A549 (cell line): ENCODE data around the gene DHX16.

Source experiments
- BHLHE40 ChIP-seq: IDR thresholded peaks from 2 replicates; pipeline ENCODE4 v1.6.1; 2012; ENCODE audit warnings: low read depth, low read length, inconsistent platforms
- EP300 ChIP-seq, 2 experiments: fragments of >200 bp; sonication (Bioruptor Twin); formaldehyde crosslinking; IDR thresholded peaks; 2 replicates in 1 of 2; 3 replicates in 1 of 2; pipeline ENCODE4 v1.6.1; 2016 to 2017
- HOXB5 ChIP-seq: fragments of 250-450 bp; sonication (Bioruptor Pico); IDR thresholded peaks from 2 replicates; pipeline ENCODE4 v1.5.0; 2020; ENCODE audit warnings: mild to moderate bottlenecking, moderate library complexity
- JUN ChIP-seq, 2 experiments: fragments of >200 bp; sonication (Bioruptor Twin); formaldehyde crosslinking; IDR thresholded peaks; 2 replicates in 1 of 2; 3 replicates in 1 of 2; pipeline ENCODE4 v1.6.1; 2016 to 2017
- KDM5A ChIP-seq: fragments of 200-600 bp; sonication (generic); IDR thresholded peaks from 2 replicates; pipeline ENCODE4 v1.6.1; 2016; ENCODE audit warnings: antibody characterized with exemption, mild to moderate bottlenecking
- MAFK ChIP-seq: fragments of 450-650 bp; IDR thresholded peaks from 2 replicates; pipeline ENCODE4 v1.6.1; 2014; ENCODE audit not compliant: partially characterized antibody
- PBX3 ChIP-seq: IDR thresholded peaks from 2 replicates; pipeline ENCODE4 v1.6.1; 2012
- POLR2A ChIP-seq: IDR thresholded peaks from 2 replicates; pipeline ENCODE4 v1.6.1; 2012; ENCODE audit warnings: mild to moderate bottlenecking, low read length
- USF2 ChIP-seq: fragments of 450-650 bp; IDR thresholded peaks from 2 replicates; pipeline ENCODE4 v1.6.1; 2014; ENCODE audit warnings: antibody characterized with exemption
- ZNF302 ChIP-seq: fragments of 250-450 bp; sonication (Bioruptor Pico); IDR thresholded peaks from 2 replicates; pipeline ENCODE4 v1.9.0; 2021; ENCODE audit warnings: inconsistent platforms, mild to moderate bottlenecking, moderate library complexity
- TF ChIP-seq, protein P1 (sequence below): fragments of >200 bp; sonication (Bioruptor Twin); formaldehyde crosslinking; IDR thresholded peaks from 3 replicates; pipeline ENCODE4 v1.5.1; 2016
- TF ChIP-seq, protein P2 (sequence below): IDR thresholded peaks from 2 replicates; pipeline ENCODE4 v1.6.1; 2012
- TF ChIP-seq, protein P3 (sequence below): fragments of 200-600 bp; sonication (generic); IDR thresholded peaks from 2 replicates; pipeline ENCODE4 v1.6.1; 2016; ENCODE audit warnings: antibody characterized with exemption, mild to moderate bottlenecking, moderate library complexity

DNA sequence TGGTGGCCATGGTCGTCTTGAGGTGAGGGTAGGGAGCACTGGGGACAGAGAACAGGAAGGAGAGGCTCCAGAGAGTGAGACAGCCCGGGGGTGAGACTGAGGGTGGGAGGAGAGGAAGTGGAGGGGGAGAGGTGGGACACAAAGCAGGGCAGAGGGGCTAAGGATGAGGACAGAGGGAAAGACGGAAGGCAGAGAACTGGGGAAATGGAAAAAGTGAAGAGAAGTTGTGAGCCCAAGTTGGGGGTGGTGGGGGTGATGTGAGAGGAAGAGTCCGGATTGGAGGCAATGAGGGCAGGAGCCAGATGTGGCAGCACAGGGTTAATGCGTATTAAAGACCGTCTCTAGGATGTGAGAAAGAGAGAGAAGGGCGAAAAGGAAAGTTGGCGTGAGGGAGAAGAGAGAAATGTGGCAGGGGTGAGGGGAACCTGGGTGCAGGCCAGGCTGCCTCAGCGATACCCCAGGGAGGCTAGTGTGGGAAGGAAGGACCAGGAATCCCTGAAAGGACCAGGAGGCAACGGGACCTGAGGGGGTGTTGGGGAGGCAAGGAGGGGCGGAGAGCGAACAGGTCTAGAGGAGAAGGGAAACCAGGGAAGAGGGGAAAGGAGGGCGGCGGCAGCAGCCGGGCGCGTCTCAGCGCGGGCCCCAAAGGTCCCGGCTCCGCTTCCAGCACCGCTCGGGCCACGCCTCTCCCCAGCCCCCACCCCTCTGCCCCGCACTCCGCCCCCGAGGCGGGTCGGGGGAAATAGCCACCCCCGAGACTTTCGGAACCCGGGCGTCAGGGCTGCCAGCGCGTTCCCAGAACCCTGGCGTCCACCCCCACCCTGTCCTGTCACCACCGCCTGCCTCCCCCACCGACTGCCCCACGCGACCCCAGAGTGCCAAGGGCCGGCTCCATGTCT is 13.5 kb upstream of the DHX16 start, which contains the start of gene PPP1R18:
- TF ChIP-seq KDM5A, result no peak
- TF ChIP-seq MAFK, result no peak
- TF ChIP-seq, protein P1, sequence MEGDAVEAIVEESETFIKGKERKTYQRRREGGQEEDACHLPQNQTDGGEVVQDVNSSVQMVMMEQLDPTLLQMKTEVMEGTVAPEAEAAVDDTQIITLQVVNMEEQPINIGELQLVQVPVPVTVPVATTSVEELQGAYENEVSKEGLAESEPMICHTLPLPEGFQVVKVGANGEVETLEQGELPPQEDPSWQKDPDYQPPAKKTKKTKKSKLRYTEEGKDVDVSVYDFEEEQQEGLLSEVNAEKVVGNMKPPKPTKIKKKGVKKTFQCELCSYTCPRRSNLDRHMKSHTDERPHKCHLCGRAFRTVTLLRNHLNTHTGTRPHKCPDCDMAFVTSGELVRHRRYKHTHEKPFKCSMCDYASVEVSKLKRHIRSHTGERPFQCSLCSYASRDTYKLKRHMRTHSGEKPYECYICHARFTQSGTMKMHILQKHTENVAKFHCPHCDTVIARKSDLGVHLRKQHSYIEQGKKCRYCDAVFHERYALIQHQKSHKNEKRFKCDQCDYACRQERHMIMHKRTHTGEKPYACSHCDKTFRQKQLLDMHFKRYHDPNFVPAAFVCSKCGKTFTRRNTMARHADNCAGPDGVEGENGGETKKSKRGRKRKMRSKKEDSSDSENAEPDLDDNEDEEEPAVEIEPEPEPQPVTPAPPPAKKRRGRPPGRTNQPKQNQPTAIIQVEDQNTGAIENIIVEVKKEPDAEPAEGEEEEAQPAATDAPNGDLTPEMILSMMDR, result no peak
- TF ChIP-seq POLR2A, result no peak
- no peak for TF ChIP-seq HOXB5 (CRISPR knock-in tag)
- no peak for TF ChIP-seq JUN (IDR thresholded peaks at IDR 0.05)
- no peak for TF ChIP-seq PBX3
- TF ChIP-seq EP300 (IDR thresholded peaks at IDR 0.05), result no peak
- TF ChIP-seq, protein P2, sequence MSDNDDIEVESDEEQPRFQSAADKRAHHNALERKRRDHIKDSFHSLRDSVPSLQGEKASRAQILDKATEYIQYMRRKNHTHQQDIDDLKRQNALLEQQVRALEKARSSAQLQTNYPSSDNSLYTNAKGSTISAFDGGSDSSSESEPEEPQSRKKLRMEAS, result no peak
- no peak for TF ChIP-seq BHLHE40
- TF ChIP-seq, protein P3, sequence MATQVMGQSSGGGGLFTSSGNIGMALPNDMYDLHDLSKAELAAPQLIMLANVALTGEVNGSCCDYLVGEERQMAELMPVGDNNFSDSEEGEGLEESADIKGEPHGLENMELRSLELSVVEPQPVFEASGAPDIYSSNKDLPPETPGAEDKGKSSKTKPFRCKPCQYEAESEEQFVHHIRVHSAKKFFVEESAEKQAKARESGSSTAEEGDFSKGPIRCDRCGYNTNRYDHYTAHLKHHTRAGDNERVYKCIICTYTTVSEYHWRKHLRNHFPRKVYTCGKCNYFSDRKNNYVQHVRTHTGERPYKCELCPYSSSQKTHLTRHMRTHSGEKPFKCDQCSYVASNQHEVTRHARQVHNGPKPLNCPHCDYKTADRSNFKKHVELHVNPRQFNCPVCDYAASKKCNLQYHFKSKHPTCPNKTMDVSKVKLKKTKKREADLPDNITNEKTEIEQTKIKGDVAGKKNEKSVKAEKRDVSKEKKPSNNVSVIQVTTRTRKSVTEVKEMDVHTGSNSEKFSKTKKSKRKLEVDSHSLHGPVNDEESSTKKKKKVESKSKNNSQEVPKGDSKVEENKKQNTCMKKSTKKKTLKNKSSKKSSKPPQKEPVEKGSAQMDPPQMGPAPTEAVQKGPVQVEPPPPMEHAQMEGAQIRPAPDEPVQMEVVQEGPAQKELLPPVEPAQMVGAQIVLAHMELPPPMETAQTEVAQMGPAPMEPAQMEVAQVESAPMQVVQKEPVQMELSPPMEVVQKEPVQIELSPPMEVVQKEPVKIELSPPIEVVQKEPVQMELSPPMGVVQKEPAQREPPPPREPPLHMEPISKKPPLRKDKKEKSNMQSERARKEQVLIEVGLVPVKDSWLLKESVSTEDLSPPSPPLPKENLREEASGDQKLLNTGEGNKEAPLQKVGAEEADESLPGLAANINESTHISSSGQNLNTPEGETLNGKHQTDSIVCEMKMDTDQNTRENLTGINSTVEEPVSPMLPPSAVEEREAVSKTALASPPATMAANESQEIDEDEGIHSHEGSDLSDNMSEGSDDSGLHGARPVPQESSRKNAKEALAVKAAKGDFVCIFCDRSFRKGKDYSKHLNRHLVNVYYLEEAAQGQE, result no peak
- no peak for TF ChIP-seq ZNF302 (CRISPR knock-in tag)
- no peak for TF ChIP-seq USF2
